AG10803 (cell line): ENCODE measurements around the gene MPL.

Source experiments
- DNase-seq: peaks from one replicate; pipeline ENCODE4 v3.0.0; 2010; ENCODE audit warnings: low read depth
- H3K4me3 ChIP-seq: 2 replicates; pipeline ENCODE4 v1.5.1; 2011; ENCODE audit warnings: mild to moderate bottlenecking, low read length, control low read depth
- TF ChIP-seq, protein P1 (sequence below): conservative IDR thresholded peaks from 2 replicates; pipeline ENCODE4 v1.5.1; 2011; ENCODE audit warnings: mild to moderate bottlenecking, low read length, control low read depth, inconsistent platforms

MPL gene

DNA sequence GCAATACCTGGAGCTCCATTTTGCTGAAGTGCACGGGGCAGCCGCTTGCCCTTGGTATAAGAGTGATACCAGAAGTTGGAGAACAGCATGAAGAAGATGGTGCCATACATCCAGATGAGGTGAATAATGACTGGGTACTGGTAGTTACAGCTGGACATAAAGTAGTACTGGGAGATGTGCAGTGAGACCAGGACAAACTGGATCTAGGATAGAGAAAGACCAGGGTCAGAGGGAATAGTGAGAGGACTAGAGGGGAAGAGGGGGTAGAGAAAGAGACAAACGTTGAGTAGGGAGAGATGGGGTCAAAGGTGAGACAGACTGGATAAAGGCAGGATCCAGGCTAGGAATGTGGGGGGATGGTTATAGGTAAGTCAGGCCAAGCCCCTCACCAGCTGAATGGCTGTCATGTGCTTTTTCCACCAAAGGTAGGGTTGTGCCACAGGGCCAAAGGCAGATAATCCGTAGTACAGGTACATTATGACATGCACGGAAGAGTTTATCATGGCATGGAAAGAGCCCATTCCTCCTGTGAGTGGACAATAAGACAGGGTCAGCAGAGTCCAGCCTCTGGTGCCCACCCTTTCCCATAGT, 26.4 kb downstream of the MPL start:
- H3K4me3 ChIP-seq = no peak overlapping the region
- TF ChIP-seq, protein P1, sequence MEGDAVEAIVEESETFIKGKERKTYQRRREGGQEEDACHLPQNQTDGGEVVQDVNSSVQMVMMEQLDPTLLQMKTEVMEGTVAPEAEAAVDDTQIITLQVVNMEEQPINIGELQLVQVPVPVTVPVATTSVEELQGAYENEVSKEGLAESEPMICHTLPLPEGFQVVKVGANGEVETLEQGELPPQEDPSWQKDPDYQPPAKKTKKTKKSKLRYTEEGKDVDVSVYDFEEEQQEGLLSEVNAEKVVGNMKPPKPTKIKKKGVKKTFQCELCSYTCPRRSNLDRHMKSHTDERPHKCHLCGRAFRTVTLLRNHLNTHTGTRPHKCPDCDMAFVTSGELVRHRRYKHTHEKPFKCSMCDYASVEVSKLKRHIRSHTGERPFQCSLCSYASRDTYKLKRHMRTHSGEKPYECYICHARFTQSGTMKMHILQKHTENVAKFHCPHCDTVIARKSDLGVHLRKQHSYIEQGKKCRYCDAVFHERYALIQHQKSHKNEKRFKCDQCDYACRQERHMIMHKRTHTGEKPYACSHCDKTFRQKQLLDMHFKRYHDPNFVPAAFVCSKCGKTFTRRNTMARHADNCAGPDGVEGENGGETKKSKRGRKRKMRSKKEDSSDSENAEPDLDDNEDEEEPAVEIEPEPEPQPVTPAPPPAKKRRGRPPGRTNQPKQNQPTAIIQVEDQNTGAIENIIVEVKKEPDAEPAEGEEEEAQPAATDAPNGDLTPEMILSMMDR = no peak
- no peak for DNase-seq

DNA sequence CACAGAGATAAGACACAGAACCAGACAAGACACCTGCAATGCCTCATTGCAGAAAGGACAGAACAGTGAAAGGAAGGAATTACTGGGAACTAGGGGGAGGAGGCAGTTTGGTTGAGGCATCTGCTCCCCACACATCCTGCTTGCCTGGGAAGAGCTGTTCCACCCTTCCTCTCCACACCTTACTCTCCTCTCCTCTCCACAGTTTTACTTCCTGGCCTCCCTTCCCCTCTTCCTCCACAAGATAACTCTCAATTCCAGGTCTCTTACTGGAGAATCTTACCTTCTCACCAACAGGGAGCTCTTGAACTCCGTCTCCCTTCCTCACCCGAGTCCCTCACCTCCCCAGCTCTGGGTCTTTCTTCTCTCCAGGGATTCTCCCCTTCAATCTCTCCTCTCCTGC, 28.1 kb downstream of the MPL start:
- H3K4me3 ChIP-seq = no peak overlapping the region; the same call in 1 of the 2 replicates
- DNase-seq = no peak
- TF ChIP-seq, protein P1 = no peak

DNA sequence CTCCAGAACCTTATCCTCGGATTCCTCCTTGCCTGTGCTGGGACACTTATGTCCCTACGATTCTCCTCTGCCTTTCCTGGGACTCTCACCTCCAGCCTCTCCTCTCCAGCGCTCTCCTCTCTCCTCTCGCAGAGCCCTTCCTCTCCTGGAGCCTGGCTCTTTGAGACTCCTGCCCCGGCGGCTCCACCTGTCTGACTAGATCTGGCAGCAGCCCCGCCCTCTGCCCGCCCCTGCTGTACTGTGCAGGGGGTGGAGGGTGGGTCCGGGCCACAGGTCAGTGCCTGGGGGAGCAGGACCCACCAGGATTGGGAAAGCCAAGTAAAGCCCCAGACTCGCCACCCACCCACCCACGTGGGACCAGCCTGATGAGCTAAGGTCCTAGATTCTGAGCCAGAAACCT, 28.6 kb downstream of the MPL start:
- H3K4me3 ChIP-seq = peak overlapping the region; percentile 92
- TF ChIP-seq, protein P1 = no peak
- no peak for DNase-seq

DNA sequence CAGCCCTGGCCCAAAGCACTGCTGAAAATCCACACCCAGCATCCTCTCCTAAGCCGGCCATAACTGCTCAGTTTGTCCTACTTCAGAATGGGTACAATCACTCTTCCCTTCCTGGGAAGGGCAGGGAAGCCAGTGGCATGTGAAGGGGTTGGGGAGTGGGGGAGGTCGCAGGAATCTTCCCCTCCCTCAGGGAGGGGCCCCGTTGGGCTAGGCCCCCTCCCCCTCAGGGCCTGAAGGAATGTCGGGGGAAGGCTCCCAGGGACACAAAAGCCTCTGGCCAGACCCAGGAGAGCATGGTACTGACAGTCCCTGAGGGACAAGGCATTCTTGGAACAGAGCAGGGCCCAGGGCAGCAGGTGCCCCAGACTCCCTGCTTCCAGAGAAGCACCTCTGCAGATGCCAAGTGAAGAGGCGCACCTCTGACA, 29.0 kb downstream of the MPL start:
- TF ChIP-seq, protein P1 = no peak
- H3K4me3 ChIP-seq = peak overlapping the region; percentile 92

GRCh38 chr1:43367026-43367903, 29.6 kb downstream of the MPL start:
- DNase-seq = no peak
- H3K4me3 ChIP-seq = peak overlapping the region; percentile 92
- TF ChIP-seq, protein P1 = no peak

More for the DNA sequence above, 29.0 kb downstream of the MPL start:
- no peak for DNase-seq

DNA sequence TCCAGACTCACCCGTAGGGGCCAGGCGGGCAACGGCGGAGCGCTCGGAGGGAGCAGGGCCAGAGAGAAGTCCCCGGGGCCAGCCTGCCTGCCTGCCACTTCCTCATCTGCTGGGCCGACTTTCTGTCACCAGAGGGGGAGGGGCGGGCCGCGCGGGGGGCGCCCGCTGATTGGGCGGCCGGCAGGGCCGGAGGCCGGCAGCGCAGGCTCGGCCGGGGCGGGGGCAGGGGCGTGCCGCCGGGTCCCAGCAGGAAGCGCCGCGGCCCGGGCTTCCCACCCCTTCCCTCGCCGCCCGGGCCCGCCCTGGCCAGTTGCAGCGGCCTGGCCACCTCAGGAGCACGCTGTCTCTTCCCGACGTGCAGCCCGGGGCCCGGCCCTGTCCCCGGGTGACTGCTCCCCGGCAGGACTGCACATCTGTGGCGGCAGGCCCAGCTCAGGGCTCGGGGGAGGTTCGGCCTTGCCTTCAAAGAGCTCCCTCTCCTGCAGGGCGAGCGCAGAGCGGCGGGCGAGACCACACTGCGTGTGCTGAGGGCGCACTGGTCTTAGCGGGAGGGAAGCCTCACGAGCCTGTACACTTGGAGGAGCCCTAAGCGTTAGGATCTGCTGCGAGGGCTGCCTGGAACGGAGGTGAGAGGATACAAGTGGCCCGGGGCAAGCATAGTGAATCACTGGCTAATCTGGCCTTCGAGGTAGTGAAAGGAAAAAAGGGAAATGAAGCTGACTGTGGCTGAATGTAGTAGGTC, 30.5 kb downstream of the MPL start, which contains the start of gene ELOVL1:
Gene ELOVL1, minus strand, starts transcription at position 108 of the 742 bp plus-strand sequence. CDS start 2,402 bp downstream, outside the sequence.
- DNase-seq = peak; percentile 82
- H3K4me3 ChIP-seq = peak within 1 kb of the TSS; percentile 92
- TF ChIP-seq, protein P1 = peak; percentile 30; the same call in 1 of the 2 replicates
